ENCODE measurements around the gene CACHD1. TPM values are rescaled to one million over a fixed set of nuclear protein-coding genes. Genes with fewer than 3 reads are reported as not detected.

Gene CACHD1
- total and polyA plus RNA-seq, 2 of the 8 experiments (the other 6 are each of a cell fraction or from before 2014, with no cell fraction given), result 22.2 to 42.5 TPM

DNA sequence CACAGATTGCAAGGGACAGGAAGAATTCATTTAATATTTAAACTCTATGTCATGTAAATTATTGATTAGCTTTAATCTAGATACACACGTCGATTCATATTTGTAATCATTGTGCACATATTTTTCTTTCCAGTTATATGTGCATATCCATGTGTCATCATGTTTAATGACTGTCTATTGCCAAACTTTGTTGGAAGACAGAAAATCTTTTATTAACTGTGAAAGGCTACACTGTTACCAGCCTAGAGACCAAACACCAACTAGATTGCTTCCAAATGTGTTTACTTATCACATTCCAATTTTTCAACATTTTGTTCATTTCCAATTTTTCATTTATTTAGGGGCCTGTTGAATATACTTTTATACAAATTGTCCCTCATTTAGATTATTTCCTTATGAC is 43.2 kb upstream of the CACHD1 start:
- Histone ChIP-seq H3K9ac (replicated peaks in 1 of 4; ENCODE audit: extremely low read depth in 1 of 4, low read depth in 3 of 4, low read length in 3 of 4) (no peak overlapping the region), H3K23ac (ENCODE audit: insufficient read length) (no peak overlapping the region), H3K18ac (ENCODE audit: extremely low read depth, low read length) (no peak overlapping the region), H3K9me3 (ENCODE audit: insufficient read depth in 2 of 2, low read depth in 1 of 2, low read length in 1 of 2) (no peaks in the 10 kb centered on the region), H2BK120ac (replicated peaks; ENCODE audit: low read depth, low read length) (no peak overlapping the region), H2BK20ac (ENCODE audit: low read length) (no peak overlapping the region), H2BK5ac (ENCODE audit: low read depth, low read length) (no peak overlapping the region), H3K79me1 (ENCODE audit: low read depth, low read length) (no peaks in the 10 kb centered on the region), H3K56ac (replicated peaks; ENCODE audit: insufficient read length, low read depth, low read length) (no peak overlapping the region), H4K5ac (ENCODE audit: insufficient read length, low read depth, low read length) (no peak overlapping the region), H2BK15ac (ENCODE audit: low read length) (no peak overlapping the region), H3K4me2 (ENCODE audit: insufficient read depth in 1 of 2, low read depth in 2 of 2, low read length in 2 of 2) (no peak overlapping the region), H3K4ac (replicated peaks; ENCODE audit: insufficient read length, low read depth, low read length) (no peak overlapping the region), H3K4me3 (ENCODE audit: extremely low read depth in 1 of 4, insufficient read depth in 2 of 4, low read depth in 3 of 4, low read length in 4 of 4) (no peak overlapping the region), H3K36me3 (ENCODE audit: control insufficient read depth in 2 of 4, insufficient read depth in 4 of 4, low read length in 3 of 4) (no peaks in the 10 kb centered on the region), H3K79me2 (ENCODE audit: control insufficient read depth in 1 of 2, insufficient read depth in 2 of 2, low read length in 2 of 2) (no peaks in the 10 kb centered on the region), H3K23me2 (ENCODE audit: low read depth, low read length) (no peaks in the 10 kb centered on the region), H3K4me1 (replicated peaks in 1 of 4; ENCODE audit: control insufficient read depth in 3 of 4, insufficient read depth in 4 of 4, low read length in 3 of 4) (no peaks in the 10 kb centered on the region), H3K27ac (ENCODE audit: low read depth, low read length) (no peak overlapping the region), H4K8ac (ENCODE audit: extremely low read depth, insufficient read depth, low read length) (no peak overlapping the region), H3K14ac (ENCODE audit: insufficient read length) (no peak overlapping the region), H2BK12ac (ENCODE audit: low read depth, low read length) (no peak overlapping the region), H3K27me3 (replicated peaks in 1 of 4; ENCODE audit: control insufficient read depth in 3 of 4, extremely low read depth in 1 of 4, insufficient read depth in 3 of 4, low read length in 3 of 4) (no peaks in the 10 kb centered on the region), H2AK5ac (ENCODE audit: low read depth, low read length) (no peak overlapping the region), H4K91ac (replicated peaks; ENCODE audit: insufficient read length, low read length) (no peak overlapping the region), H2AFZ (ENCODE audit: low read length) (no peak overlapping the region), H4K20me1 (replicated peaks in 1 of 2; ENCODE audit: control insufficient read depth in 1 of 2, insufficient read depth in 2 of 2, low read length in 2 of 2) (no peaks in the 10 kb centered on the region)
- CTCF ChIA-PET (ENCODE audit: partially characterized antibody), result no interaction called here
- 89% methylated on average over 2 of the region's 2 CpGs; no CpG with 5 or more reads in 1 of the 2 experiments for WGBS, 2 experiments (ENCODE audit: extremely low coverage in 1 of 2, insufficient coverage in 1 of 2, insufficient read length in 1 of 2, insufficient replicate concordance in 2 of 2, low coverage in 1 of 2, low lambda C conversion rate in 2 of 2, missing lambda C conversion rate in 1 of 2)
- no peak for DNase-seq (ENCODE audit: low read depth in 1 of 2, low spot score in 2 of 2)
- FAIRE-seq, result no peak
- POLR2A ChIA-PET (ENCODE audit: partially characterized antibody), result no interaction called here
- TF ChIP-seq GABPA (IDR thresholded peaks at IDR 0.05; ENCODE audit: borderline replicate concordance, insufficient read depth, low read length) (no peak), TEAD4 (IDR thresholded peaks at IDR 0.05; ENCODE audit: low read depth, low read length) (no peak), RFX5 (IDR thresholded peaks at IDR 0.05; ENCODE audit: borderline replicate concordance, low read depth, low read length) (no peak), GTF2F1 (IDR thresholded peaks at IDR 0.05; ENCODE audit: borderline replicate concordance, low read depth, low read length) (no peak), KDM1A (IDR thresholded peaks at IDR 0.05; ENCODE audit: borderline replicate concordance, low read length) (no peak), TAF1 (IDR thresholded peaks at IDR 0.05; ENCODE audit: low read depth, low read length) (no peak), CTBP2 (IDR thresholded peaks at IDR 0.05; ENCODE audit: borderline replicate concordance, insufficient read depth, insufficient read length, low read length) (no peak)
- TF ChIP-seq, protein P1, sequence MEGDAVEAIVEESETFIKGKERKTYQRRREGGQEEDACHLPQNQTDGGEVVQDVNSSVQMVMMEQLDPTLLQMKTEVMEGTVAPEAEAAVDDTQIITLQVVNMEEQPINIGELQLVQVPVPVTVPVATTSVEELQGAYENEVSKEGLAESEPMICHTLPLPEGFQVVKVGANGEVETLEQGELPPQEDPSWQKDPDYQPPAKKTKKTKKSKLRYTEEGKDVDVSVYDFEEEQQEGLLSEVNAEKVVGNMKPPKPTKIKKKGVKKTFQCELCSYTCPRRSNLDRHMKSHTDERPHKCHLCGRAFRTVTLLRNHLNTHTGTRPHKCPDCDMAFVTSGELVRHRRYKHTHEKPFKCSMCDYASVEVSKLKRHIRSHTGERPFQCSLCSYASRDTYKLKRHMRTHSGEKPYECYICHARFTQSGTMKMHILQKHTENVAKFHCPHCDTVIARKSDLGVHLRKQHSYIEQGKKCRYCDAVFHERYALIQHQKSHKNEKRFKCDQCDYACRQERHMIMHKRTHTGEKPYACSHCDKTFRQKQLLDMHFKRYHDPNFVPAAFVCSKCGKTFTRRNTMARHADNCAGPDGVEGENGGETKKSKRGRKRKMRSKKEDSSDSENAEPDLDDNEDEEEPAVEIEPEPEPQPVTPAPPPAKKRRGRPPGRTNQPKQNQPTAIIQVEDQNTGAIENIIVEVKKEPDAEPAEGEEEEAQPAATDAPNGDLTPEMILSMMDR (IDR thresholded peaks at IDR 0.05; ENCODE audit: control extremely low read depth in 1 of 3, insufficient read depth in 1 of 3, low read depth in 1 of 3, low read length in 3 of 3), result no peak
- TF ChIP-seq, protein P2, sequence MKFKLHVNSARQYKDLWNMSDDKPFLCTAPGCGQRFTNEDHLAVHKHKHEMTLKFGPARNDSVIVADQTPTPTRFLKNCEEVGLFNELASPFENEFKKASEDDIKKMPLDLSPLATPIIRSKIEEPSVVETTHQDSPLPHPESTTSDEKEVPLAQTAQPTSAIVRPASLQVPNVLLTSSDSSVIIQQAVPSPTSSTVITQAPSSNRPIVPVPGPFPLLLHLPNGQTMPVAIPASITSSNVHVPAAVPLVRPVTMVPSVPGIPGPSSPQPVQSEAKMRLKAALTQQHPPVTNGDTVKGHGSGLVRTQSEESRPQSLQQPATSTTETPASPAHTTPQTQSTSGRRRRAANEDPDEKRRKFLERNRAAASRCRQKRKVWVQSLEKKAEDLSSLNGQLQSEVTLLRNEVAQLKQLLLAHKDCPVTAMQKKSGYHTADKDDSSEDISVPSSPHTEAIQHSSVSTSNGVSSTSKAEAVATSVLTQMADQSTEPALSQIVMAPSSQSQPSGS (IDR thresholded peaks at IDR 0.05; ENCODE audit: low read length), result no peak

Data from H1 (cell line).